GM10266 (cell line): Measurements from ENCODE around the gene TOM1L2.

Experiments used
- DNase-seq: peaks from one replicate; pipeline ENCODE4 v3.0.0; 2012; ENCODE audit errors: extremely low spot score
- CTCF ChIP-seq: IDR thresholded peaks from 2 replicates; pipeline ENCODE4 v1.5.1; 2012; ENCODE audit warnings: mild to moderate bottlenecking, low read depth; ENCODE audit not compliant: control insufficient read depth, insufficient read depth; ENCODE audit errors: missing control alignments

Gene TOM1L2

DNA sequence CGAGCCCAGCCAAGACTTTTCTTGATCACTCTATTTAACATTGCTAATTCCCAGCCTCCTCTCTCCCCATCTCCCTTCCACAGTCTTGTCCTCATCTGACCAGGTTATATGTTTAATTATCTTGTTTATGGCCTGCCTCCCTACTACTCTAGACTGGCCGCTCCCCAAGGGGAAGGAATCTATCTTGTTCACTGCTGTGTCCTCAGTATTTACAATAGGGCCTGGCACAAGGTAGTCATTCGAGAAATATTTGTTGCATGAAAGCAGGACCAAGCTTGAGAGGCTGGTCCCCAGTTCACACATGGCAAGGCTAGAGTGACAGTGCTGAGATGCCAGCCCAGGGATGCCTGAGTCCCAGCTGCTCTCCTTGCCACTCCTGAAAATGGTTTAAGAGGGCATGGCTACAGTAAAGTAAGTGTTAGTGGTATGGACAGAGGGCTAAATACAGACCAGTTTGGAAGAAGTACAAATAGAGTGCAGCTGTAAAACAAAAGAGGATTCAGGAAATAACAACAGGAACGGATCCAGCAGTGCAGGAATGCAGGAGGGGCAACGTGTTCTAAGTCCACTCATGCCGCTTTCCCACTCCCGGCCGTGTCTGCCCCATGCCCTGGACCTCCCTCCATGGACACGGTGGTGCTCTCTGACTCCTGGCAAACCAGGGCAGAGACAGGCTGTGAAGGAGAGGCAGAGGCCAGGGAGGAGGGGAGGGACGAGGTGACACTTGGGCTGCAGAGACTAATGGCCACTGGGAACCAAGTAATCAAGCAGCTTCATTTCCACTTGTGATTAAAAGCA is 65.6 kb downstream of the TOM1L2 start:
- no peak for TF ChIP-seq CTCF
- no peak for DNase-seq

DNA sequence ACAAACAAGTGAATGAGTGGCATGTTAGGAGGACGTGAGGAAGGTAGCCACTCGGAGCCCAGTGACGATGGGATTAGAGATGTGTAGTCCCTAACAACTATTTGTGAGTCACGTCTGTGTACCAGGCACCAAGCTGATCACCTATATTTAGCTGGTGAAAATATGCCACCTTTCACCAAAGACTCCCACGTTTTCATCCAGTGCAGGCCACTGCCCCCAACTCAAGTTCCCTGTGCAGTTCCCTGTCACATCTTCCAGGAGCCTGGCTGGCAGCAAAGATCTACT is 67.2 kb downstream of the TOM1L2 start:
- no peak for TF ChIP-seq CTCF
- no peak for DNase-seq

DNA sequence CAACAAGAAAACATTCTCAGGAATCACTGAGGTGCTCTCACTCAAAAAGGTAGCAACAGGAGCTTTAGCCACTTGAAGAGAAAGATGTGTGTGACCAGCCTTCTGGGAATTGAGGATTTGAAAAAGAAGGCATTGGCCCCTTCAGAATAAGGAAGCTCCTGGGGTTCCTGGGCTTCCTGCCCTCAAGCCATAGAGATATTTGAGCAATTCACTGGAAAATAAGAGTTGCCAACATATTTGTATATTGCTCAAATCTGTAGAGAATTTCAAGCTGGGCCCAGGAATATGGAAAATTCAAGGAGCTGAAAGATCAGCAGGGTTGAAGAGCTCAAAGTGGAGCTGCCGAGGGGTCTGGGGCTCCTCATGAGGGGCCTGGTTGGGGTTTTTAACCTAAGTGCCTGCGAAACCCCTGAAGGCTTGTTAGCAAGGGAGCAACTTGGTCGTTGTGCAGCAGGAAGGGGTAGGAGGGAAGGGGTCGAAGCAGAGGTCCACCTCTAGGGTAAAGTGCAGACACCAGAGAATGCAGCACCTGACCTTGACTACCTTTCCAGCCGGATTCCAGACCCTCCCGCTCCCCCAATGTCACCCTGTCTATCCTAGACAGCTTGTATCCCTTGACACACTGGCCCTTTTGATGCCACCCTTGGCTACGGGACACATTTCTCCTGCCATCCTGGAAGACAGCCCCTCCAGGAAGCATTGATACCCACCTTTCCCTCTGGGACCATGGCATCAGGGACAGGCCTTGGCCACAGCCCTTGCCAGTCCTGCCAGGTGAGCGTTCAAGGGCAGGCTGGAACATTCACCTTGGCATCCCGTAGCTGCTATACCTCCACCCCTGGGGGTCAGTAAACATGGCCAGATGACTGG is 67.8 kb downstream of the TOM1L2 start:
- no peak for TF ChIP-seq CTCF
- DNase-seq = no peak

- TF ChIP-seq CTCF = no peak
- no peak for DNase-seq
These were observed 69.3 kb downstream of the TOM1L2 start for GRCh38 chr17:17902877-17903276.

DNA sequence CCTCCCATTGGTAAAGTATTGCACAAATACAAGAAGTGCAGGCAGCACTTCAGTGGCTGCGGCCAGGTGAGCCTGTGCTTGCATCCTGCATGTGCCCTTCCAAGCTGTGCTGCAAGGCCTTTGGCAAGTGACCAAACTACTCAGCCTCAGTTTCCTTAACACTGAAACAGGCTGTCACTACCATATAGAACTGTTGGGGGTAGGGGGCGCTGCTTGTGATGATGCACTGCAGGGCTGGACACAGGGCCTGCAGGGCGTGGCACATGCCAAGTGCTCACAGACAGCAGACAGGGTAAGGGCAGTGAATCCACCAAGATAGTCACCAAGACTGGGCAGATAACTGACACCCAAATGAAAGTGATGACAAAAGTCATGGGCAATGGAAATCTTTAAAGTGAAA is 69.8 kb downstream of the TOM1L2 start:
- no peak for TF ChIP-seq CTCF
- no peak for DNase-seq

- no peak for TF ChIP-seq CTCF
- no peak for DNase-seq
These were observed 71.3 kb downstream of the TOM1L2 start for GRCh38 chr17:17900615-17901520.
